Stimulated activated effector memory CD8-positive, alpha-beta T cell treated with anti-CD3 and anti-CD28 coated beads, Interleukin-12 subunit alpha, Interleukin-12 subunit beta, amount 100 ng/mL, for 72 hours (primary cell): Measurements from ENCODE around the gene RNF144B.

Source experiments
- ATAC-seq: fragments of 150-1000 bp; cut with Tn5 transposase; 2 replicates; pipeline ENCODE4 v1.10.0; 2021
- DNase-seq, 2 donors: peaks; one replicate each; pipeline ENCODE4 v3.0.0; 2021 to 2022; ENCODE audit warnings: low spot score in 2 of 2
- H3K27ac Mint-ChIP-seq: one replicate; pipeline ENCODE4 v1.8.0; 2022; ENCODE audit warnings: mild to moderate bottlenecking, mixed read lengths
- H3K36me3 Mint-ChIP-seq: one replicate; pipeline ENCODE4 v1.8.0; 2022; ENCODE audit warnings: mild to moderate bottlenecking, mixed read lengths
- H3K4me1 Mint-ChIP-seq: one replicate; pipeline ENCODE4 v1.8.0; 2022; ENCODE audit warnings: mixed read lengths
- H3K4me3 Mint-ChIP-seq: one replicate; pipeline ENCODE4 v1.8.0; 2022; ENCODE audit warnings: mild to moderate bottlenecking, mixed read lengths
- H3K9me3 Mint-ChIP-seq: one replicate; pipeline ENCODE4 v1.8.0; 2022; ENCODE audit warnings: mixed read lengths

The RNF144B gene

GRCh38 chr6:18509871-18510643 lies 122.9 kb downstream of the RNF144B start:
- ATAC-seq, result peak; percentile 41
- Mint-ChIP-seq H3K9me3 (no peaks in the 10 kb centered on the region), H3K36me3 (no peaks in the 10 kb centered on the region), H3K27ac (no peak overlapping the region), H3K4me3 (no peak overlapping the region), H3K4me1 (peaks cover 8% of the 10 kb centered on the region)
- DNase-seq, result no peak

DNA sequence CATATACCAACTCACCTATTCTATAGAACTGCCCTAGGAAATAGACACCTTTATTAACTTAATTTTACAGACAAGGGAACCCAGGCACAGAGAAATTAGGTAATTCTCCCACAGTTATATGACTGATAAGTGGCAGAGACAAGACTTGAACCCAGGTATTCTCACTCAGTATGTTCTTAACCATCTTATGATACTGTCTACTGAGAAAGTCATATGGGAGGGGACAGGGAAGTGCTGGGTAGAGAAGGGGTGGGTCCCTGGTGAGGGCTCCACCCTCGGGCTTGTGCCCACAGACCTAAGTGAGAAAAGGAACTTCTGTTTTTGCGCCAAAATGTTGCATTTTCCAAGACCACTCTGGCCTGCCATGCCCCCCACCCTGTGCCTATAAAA lies 123.5 kb downstream of the RNF144B start:
- no peaks in the 10 kb centered on the region for H3K36me3 Mint-ChIP-seq
- peaks cover 8% of the 10 kb centered on the region for H3K4me1 Mint-ChIP-seq
- no peak overlapping the region for H3K27ac Mint-ChIP-seq
- no peak for ATAC-seq
- H3K9me3 Mint-ChIP-seq, result no peaks in the 10 kb centered on the region
- no peak for DNase-seq
- no peak overlapping the region for H3K4me3 Mint-ChIP-seq

DNA sequence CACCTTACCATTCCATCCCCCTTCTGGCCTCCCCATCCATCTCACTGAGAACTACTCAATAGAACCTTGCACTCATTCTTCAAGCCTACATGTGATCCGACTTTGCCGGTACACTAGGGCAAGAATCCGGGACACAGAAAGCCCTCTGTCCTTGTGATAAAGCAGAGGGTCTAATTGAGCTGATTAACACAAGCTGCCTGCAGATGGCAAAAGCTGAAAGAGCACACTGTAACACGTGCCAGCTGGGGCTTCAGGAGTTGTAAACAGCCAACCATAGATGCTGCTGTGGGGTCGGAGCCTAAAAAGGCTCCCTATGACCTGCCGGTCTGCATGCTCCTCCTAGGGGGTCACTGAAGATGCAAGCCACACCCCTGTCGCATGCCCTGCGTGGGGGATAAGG lies 124.1 kb downstream of the RNF144B start:
- Mint-ChIP-seq H3K9me3 (no peaks in the 10 kb centered on the region), H3K36me3 (no peaks in the 10 kb centered on the region), H3K4me3 (no peak overlapping the region), H3K4me1 (peaks cover 8% of the 10 kb centered on the region), H3K27ac (no peak overlapping the region)
- DNase-seq (no peak), ATAC-seq (no peak)

DNA sequence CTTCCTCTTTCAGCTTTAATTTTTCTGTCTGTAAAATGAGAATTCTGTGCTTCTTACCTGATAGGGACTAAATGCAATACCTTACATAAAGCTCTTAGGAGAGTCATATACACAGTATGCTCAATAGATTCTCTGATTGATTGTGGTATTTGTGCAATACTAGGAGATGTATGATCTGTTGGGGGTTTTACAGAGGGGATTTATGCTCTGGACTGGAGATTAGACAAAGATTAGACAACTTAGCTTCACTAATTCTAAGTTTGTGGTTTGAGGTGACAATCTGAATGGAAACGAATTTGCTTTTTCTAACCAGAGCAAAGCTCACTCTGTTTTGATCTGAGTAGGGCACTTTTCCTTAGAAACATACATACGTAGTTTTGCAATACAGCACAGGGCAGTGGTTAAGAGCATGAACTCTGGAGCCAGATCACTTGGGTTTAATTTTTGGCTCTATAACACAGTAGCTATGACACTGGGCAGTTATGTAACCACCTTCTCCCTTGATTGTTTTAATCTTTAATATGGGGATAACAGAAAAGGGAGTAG lies 126.2 kb downstream of the RNF144B start:
- H3K4me1 Mint-ChIP-seq, result peaks cover 8% of the 10 kb centered on the region
- no peak overlapping the region for H3K27ac Mint-ChIP-seq
- ATAC-seq, result peak; percentile 82
- H3K4me3 Mint-ChIP-seq, result no peak overlapping the region
- H3K36me3 Mint-ChIP-seq, result no peaks in the 10 kb centered on the region
- H3K9me3 Mint-ChIP-seq, result no peaks in the 10 kb centered on the region
- no peak for DNase-seq

GRCh38 chr6:18514180-18514579 lies 127.0 kb downstream of the RNF144B start:
- Mint-ChIP-seq H3K4me3 (no peak overlapping the region), H3K36me3 (no peaks in the 10 kb centered on the region), H3K4me1 (peaks cover 8% of the 10 kb centered on the region), H3K9me3 (no peaks in the 10 kb centered on the region), H3K27ac (no peak overlapping the region)
- ATAC-seq (no peak), DNase-seq (no peak)

DNA sequence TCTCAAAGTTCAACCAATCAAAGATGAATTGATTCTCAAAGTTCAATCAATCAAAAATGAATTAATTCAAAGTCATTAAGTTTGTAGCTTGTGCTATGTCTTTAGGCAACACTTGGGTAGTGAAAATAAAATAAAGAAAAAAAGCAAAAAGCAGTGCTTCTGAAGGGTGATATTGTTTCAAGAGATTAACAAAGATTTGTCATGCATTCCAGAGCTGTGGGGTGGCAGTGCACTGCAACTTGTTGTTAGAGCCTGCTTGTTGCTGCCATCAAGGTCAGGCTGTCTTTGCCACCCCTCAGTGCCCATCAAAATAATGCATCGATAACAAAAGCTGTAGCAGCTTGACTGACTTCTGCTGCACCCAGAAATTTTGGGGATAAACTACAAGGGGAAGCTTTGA lies 128.6 kb downstream of the RNF144B start:
- no peak for DNase-seq
- H3K36me3 Mint-ChIP-seq, result no peaks in the 10 kb centered on the region
- H3K27ac Mint-ChIP-seq, result no peak overlapping the region
- H3K9me3 Mint-ChIP-seq, result no peaks in the 10 kb centered on the region
- no peak overlapping the region for H3K4me3 Mint-ChIP-seq
- peaks cover 8% of the 10 kb centered on the region for H3K4me1 Mint-ChIP-seq
- no peak for ATAC-seq
